ENCODE measurements around the gene HMX1. TPM values are rescaled to one million over a fixed set of nuclear protein-coding genes. Genes with fewer than 3 reads are reported as not detected.

The HMX1 gene
- total RNA-seq, 8 experiments from 2014 or later = 0.13 to 4.4 (median 0.43) TPM; not detected in 3

DNA sequence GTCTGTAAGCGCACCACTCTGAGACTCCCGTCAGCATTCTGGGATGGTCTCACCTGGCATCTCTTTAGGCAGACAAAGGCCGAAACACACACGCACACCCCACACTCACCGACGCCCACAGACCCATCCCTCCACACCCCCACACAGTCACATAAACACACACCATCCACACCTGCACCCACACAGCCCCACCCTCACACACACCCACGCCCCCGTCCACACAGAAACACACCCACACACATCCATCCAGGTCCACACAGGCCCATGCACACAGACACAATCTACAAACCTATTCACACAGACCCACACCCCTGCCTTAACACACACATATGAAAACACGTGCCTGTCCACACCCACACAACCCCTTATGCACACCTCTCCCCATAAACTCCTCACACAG, 9.2 kb upstream of the HMX1 start:
- WGBS, 10 experiments = 30% methylated on average over 2 of the region's 9 CpGs; no CpG with 5 or more reads in 9 of the 10 experiments
- no peak for ATAC-seq (replicated peaks in 6 of 8)
- in situ Hi-C loops (cut with MboI; ENCODE audit: low pct_unique_long_range_greater_than_20kb in 2 of 9, low sequenced_read_pairs in 9 of 9, unreplicated experiment in 9 of 9) = loop anchor here in 2 of 9 experiments (25.0 kb wide), 1 partner anchor 194 kb away; no protein-coding TSS in a partner anchor
- Histone ChIP-seq H3K4me3 (no peak overlapping the region), H3K4me1 (replicated peaks in 1 of 2) (no peaks in the 10 kb centered on the region), H3K27ac (no peak overlapping the region)

DNA sequence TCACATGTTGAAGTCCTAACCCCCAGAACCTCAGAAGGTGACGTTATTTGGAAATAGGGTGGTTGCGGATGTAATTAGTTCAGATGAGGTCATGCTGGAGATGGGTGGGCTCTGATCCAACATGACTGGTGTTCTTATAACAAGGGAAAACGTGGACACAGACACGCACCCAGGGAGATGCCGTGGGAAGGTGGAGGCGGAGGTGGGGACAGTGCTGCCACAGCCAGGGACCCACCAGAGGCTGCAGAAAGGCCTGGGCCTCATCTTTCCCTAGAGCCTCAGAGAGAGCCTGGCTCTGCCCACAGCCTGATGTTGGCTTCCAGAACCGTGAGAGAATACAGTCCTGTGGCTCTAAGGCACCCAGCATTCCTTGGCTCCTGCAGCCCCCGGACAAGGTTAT, 7.9 kb upstream of the HMX1 start:
- Histone ChIP-seq H3K27ac (no peak overlapping the region), H3K4me3 (no peak overlapping the region), H3K4me1 (replicated peaks in 1 of 2) (no peaks in the 10 kb centered on the region)
- 31 to 74% (median 51%) methylated on average over 2 to 5 of the region's 8 CpGs; no CpG with 5 or more reads in 4 of the 10 experiments for WGBS, 10 experiments
- no peak for ATAC-seq (replicated peaks in 6 of 8)
- in situ Hi-C loops (cut with MboI; ENCODE audit: low pct_unique_long_range_greater_than_20kb in 2 of 9, low sequenced_read_pairs in 9 of 9, unreplicated experiment in 9 of 9) = loop anchor here in 2 of 9 experiments (25.0 kb wide), 1 partner anchor 192 kb away; no protein-coding TSS in a partner anchor

DNA sequence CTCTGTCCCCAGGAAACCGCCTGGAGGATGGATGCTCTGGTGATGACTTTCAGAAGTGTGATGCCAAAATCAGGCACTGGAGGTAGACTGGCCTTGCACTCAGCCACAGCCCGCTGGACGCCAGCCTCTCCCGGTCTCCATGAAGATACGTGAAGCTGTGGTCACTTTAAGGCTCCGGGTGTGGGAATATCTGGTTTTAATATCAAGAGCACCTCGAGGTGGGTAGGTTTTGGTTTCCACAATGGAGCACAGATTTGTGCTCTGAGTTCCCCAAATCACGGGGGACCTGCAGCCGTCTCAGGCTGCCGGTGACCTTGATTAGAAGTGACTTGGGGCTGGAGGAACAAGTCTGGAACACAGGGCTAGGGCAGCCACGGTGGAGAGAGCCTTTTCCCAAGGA, 6.8 kb upstream of the HMX1 start:
- no peak for ATAC-seq (replicated peaks in 6 of 8)
- H3K4me3 ChIP-seq = no peak overlapping the region
- WGBS, 10 experiments = 23% methylated on average over 6 of the region's 11 CpGs; no CpG with 5 or more reads in 9 of the 10 experiments
- no peak overlapping the region for H3K27ac ChIP-seq
- in situ Hi-C loops (cut with MboI; ENCODE audit: low pct_unique_long_range_greater_than_20kb in 2 of 9, low sequenced_read_pairs in 9 of 9, unreplicated experiment in 9 of 9) = loop anchor here in 2 of 9 experiments (25.0 kb wide), 1 partner anchor 191 kb away; no protein-coding TSS in a partner anchor
- no peaks in the 10 kb centered on the region for H3K4me1 ChIP-seq (replicated peaks in 1 of 2)

DNA sequence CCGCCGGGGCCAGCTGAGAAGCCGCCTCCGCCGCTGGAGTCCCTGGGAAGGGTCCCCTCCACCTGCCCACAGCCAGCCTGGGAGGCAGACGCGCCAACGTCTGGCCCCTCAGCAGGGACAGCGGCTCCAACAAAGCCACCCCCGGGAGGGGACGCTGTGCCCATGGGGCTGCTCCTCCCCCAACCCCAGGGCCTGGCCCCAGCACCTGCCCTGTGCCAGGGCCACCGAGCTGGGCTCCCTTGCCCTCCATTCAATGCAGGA, 6.1 kb upstream of the HMX1 start:
- in situ Hi-C loops (cut with MboI; ENCODE audit: low pct_unique_long_range_greater_than_20kb in 2 of 9, low sequenced_read_pairs in 9 of 9, unreplicated experiment in 9 of 9) = loop anchor here in 2 of 9 experiments (25.0 kb wide), 1 partner anchor 190 kb away; no protein-coding TSS in a partner anchor
- no peaks in the 10 kb centered on the region for H3K4me1 ChIP-seq (replicated peaks in 1 of 2)
- no peak overlapping the region for H3K27ac ChIP-seq
- 20% methylated on average over 1 of the region's 12 CpGs; no CpG with 5 or more reads in 9 of the 10 experiments for WGBS, 10 experiments
- no peak for ATAC-seq (replicated peaks in 6 of 8)
- H3K4me3 ChIP-seq = no peak overlapping the region

DNA sequence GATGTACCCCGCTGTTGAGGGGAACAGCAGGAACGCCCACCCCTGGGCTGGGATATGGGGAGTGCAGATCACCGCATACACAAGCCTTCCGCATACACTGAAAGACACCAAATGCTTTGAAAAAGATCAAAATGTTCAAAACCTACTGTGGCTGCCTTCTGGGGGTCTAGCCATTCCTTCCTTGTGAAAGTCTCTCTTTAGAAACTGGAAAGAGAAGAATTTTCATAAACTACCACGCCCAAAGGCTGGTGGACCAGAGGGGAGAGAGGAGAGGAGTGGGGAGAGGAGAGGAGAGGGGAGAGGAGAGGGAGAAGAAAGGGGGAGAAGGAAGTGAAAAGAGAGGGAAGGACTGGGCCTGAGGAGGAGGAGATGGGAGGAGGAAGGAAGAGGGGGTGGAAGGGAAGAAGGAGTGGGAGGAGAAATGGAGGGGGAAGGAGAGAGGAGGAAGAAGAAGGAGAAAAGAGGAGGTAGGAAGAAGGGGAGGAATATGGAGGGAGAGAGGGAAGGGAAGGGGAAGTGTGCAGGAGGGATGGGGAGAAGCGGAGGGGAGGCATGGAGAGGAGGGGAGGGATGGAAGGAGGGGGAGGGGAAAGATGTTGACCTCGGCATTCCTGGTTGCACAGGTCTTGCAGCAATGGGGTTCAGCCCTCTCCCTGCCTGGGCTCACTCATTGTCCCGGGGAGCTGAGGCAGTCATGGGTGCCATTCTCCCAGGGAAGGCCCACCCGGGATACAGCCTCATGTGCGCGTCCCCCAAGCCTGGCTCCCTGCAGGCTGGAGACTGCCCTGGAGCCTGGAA, 5.5 kb upstream of the HMX1 start:
- no peak overlapping the region for H3K27ac ChIP-seq
- ATAC-seq (replicated peaks in 6 of 8) = no peak
- no peaks in the 10 kb centered on the region for H3K4me1 ChIP-seq (replicated peaks in 1 of 2)
- H3K4me3 ChIP-seq = no peak overlapping the region
- in situ Hi-C loops (cut with MboI; ENCODE audit: low pct_unique_long_range_greater_than_20kb in 2 of 9, low sequenced_read_pairs in 9 of 9, unreplicated experiment in 9 of 9) = loop anchor here in 2 of 9 experiments (25.0 kb wide), 1 partner anchor 190 kb away; no protein-coding TSS in a partner anchor
- WGBS, 10 experiments = 0 to 40% (median 21%) methylated on average over 1 to 4 of the region's 11 CpGs; no CpG with 5 or more reads in 6 of the 10 experiments

DNA sequence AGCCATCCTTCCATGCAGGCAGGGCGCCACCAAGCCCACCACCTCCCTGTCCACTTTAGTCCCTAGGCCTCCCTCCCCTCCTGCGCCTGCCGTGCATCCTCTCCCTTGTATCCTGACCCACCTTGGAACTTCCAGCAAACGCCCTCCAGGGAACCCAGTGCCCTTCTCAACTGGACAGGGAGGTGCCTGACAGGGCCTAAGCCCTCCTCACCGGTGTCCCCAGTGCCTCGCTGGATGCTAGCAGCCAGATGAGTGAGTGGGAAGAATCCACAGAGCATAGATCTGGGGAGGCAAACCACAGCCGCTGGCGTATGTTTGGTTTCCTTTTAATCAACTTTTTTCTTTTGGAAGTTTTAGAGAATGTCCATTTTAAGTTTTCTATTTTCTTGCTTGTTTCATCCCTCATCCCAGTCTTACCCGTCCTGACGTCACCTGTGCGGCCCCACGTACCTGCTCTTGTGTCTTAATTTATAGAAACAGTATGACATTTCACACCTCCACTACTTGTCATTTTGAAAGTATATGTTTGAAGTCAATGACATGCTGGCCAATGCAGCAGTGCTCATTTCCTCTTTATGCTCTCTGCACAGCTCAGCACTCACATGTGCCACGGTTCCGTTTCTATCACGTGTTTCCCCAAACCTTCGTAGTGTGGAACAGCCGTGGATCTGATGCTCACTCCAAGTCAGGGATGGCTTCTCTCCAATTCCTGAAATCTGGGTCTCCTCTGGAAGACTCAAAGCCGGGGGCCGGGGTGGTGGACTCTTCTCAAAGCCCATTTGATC, 3.4 kb upstream of the HMX1 start:
- in situ Hi-C loops (cut with MboI; ENCODE audit: low pct_unique_long_range_greater_than_20kb in 2 of 9, low sequenced_read_pairs in 9 of 9, unreplicated experiment in 9 of 9) = loop anchor here in 2 of 9 experiments (25.0 kb wide), 1 partner anchor 188 kb away; no protein-coding TSS in a partner anchor
- no peak for ATAC-seq (replicated peaks in 6 of 8)
- WGBS, 10 experiments = 1 to 62% (median 29%) methylated on average over 5 to 13 of the region's 19 CpGs; no CpG with 5 or more reads in 2 of the 10 experiments
- no peak overlapping the region for H3K27ac ChIP-seq
- no peaks in the 10 kb centered on the region for H3K4me1 ChIP-seq (replicated peaks in 1 of 2)
- H3K4me3 ChIP-seq = no peak overlapping the region

DNA sequence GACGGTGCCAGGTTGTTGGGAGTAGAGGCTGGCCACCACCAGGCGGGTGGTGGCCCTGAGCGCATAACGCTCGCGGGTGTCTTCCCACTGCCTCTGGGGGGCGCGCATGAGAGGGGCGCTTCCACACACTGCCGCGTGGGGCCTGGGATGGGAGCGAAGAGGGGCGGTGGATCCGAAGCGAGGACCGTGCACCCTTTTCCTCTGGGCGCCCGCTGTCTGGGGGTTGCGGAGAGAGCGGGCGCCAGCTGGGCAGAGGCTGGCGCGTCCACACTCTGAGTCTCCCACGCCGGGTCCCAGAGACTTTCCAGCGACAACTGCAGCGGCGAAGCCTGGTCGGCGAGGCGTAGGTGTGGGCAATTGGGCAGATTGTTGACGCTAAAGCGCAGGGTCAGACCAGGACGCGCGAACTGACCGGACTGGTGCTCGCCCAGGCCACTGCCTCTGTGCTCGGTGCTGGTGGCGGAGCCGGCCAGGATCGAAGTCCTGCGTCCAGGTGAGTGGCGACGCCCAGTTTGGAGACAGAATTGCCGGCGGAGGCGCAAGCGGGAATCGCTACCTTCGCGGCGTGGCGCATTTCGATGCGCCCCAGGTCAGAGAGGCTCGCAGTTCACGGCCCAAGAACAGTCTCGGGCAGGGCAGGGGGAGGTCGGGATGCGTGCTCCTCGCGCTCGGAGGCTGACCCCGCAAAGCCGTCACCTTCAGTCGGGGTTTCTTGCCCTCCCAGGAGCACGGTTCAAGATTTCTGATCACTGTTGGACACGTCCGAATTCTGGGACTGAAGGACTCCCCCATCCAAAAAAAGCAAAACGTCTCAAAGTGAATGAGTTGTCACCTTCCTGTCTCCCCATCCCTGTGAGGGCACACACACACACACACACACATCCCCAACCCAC, 2.6 kb upstream of the HMX1 start:
- ATAC-seq (replicated peaks in 6 of 8) = no peak
- Histone ChIP-seq H3K27ac (no peak overlapping the region), H3K4me3 (no peak overlapping the region), H3K4me1 (replicated peaks in 1 of 2) (no peaks in the 10 kb centered on the region)
- in situ Hi-C loops (cut with MboI; ENCODE audit: low pct_unique_long_range_greater_than_20kb in 2 of 9, low sequenced_read_pairs in 9 of 9, unreplicated experiment in 9 of 9) = no loop called here
- WGBS, 10 experiments = 6 to 31% (median 13%) methylated on average over 1 to 23 of the region's 71 CpGs; no CpG with 5 or more reads in 5 of the 10 experiments

DNA sequence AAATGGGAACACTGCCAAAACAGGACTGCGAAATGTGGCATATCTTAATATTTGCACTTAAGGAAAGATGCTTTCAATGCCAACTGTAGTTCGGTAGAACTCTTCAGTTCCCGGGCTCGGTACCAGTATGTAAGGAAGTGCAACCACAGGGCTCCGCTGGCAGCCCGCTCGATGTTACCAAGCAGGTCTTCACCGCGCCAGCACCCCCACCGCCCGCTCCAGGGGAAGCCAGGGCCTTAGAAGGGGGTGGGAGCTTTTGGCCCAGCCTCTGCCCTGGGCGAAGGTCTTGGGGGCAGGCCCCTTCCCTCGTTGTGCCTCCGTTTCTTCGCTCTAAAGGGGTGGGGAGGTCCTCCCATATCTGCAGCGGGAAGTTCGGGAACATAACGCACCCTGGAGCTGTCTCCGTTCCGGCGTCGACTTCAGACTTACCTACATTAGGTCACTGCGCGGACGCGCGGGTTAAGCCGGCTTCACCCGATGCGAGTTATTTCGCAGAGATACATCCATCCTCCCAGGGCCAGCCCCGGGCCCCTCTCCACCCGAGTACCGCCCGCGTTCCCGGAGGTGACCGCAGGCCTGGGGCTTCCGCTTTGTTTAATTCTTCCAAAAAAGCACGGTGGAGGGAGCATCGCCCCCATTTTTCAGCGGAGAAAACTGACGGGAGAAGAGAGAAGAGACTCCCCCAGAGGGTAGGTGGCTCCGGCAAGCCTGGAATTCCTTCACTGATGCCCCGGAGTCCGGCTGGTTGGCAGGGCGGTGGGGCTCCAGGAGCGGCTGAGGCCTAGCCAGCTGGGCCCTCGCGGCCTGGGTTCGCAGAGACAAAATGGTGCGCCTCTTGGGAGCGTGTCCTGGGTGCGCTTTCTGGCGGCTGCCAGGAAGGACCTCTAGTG, 1.0 kb upstream of the HMX1 start:
- Histone ChIP-seq H3K27ac (no peak overlapping the region), H3K4me3 (peak overlapping the region in 4 of 5 donors; percentile 32 to 47 (median 38)), H3K4me1 (replicated peaks in 1 of 2) (no peaks in the 10 kb centered on the region)
- WGBS, 10 experiments = 0 to 36% (median 8%) methylated on average over 1 to 35 of the region's 55 CpGs; no CpG with 5 or more reads in 3 of the 10 experiments
- in situ Hi-C loops (cut with MboI; ENCODE audit: low pct_unique_long_range_greater_than_20kb in 2 of 9, low sequenced_read_pairs in 9 of 9, unreplicated experiment in 9 of 9) = no loop called here
- ATAC-seq (replicated peaks in 6 of 8) = no peak

DNA sequence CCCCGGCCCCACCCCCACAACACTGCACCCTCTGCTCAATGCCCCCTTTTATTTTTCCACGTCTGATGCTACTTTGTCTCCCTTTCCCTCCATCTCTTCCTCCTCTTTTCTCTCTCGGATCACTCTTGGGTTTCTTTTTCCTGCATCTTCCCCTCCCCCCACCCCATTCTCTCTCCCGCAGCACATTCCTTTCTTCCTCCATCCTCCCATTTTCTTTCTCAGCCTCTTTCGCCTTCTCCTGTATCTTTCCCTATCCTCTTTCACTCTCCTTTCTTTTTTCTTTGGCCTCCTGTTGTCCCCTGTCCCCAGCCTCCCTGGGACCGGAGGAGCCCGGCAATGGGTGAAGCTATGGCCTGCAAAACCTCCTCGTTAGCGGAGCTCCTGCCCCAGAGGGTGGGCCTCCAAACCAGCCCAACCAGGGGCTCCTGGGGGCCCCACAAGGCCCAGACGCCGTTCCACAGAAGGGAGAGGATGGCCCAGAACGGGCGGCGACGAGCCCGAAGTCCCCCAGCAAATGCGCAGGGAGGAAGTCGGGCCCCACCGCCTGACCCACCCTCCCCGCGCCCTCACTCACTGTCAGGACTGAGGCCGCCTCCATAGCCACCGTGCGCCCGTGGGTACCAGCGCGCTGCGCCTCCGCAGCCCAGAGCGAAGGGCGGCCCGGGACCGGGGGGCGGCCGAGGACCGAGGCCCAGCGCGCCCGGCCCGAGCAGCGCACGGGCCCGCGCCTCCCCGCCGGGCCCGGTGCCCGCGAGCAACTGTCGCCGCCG, 807 bp downstream of the HMX1 start:
- Histone ChIP-seq H3K4me1 (replicated peaks in 1 of 2) (no peaks in the 10 kb centered on the region), H3K27ac (no peak overlapping the region), H3K4me3 (peak overlapping the region; percentile 24 to 47 (median 35))
- peak in 1 of 8 experiments; percentile 2 for ATAC-seq (replicated peaks in 6 of 8)
- 0 to 92% (median 2%) methylated on average over 1 to 11 of the region's 52 CpGs; no CpG with 5 or more reads in 3 of the 10 experiments for WGBS, 10 experiments
- in situ Hi-C loops (cut with MboI; ENCODE audit: low pct_unique_long_range_greater_than_20kb in 2 of 9, low sequenced_read_pairs in 9 of 9, unreplicated experiment in 9 of 9) = no loop called here

DNA sequence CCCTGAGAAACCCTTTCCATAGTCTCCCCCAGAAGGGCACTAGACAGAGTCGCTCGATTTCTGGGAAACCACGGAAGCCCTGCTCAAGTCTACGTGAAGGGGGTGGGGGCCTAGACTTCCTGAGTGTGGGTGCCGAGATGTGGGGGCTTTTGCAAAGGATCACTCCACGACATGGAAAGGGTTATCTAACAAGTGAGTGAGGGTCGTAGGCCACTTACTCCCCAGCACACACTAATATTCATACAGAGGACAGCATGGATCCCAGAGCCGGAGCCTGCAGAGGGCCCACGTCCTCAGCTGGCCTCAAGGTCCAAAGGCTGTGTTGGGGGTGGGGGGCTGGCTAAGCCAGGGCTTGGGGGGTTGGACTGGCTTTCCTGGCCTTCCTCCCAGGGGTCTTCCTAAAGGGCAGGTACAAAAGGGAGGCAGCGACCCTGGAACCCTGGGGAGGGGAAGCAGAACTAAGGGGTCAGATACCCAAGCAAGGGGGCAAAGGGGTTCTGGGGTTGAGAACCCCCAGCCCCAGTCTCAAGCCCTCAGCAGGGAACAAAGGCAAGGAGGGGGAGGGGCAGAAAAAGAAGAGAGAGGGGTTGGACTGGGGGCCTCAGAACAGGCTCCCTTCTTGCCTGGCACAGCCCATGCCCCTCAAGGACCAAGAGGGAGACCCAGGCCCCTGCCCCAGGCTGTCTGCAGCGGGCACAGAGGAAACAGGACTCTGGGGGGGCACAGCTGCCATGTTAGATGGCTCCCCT, 1.6 kb downstream of the HMX1 start:
- Histone ChIP-seq H3K4me1 (replicated peaks in 1 of 2) (no peaks in the 10 kb centered on the region), H3K27ac (no peak overlapping the region), H3K4me3 (peak overlapping the region in 1 of 5 donors; percentile 19)
- 20 to 40% methylated on average over 2 of the region's 11 CpGs; no CpG with 5 or more reads in 8 of the 10 experiments for WGBS, 10 experiments
- in situ Hi-C loops (cut with MboI; ENCODE audit: low pct_unique_long_range_greater_than_20kb in 2 of 9, low sequenced_read_pairs in 9 of 9, unreplicated experiment in 9 of 9) = no loop called here
- ATAC-seq (replicated peaks in 6 of 8) = no peak

Data from motor neuron (in vitro differentiated cells).